Bronchial epithelial cell (primary cell): ENCODE results near the gene RHOF. TPM values are rescaled to one million over a fixed set of nuclear protein-coding genes. Genes with fewer than 3 reads are reported as not detected.

Experiments
- DNase-seq: peaks from one replicate; pipeline ENCODE4 v3.0.0-alpha.2; 2010; ENCODE audit warnings: low read depth
- FAIRE-seq: peaks from 2 replicates; lab custom pipeline; 2011; peaks lifted over from hg19 to GRCh38; lab: Jason Lieb, UNC
- H3K27me3 ChIP-seq: 2 replicates; pipeline ENCODE4 v1.5.1; 2011; ENCODE audit warnings: low read length; ENCODE audit not compliant: control insufficient read depth, insufficient read depth
- H3K36me3 ChIP-seq: 2 replicates; pipeline ENCODE4 v1.5.1; 2011; ENCODE audit warnings: low read length; ENCODE audit not compliant: control insufficient read depth, insufficient read depth
- H3K4me3 ChIP-seq: 2 replicates; pipeline ENCODE4 v1.5.1; 2011; ENCODE audit warnings: mild to moderate bottlenecking, low read depth, low read length, control low read depth
- CTCF ChIP-seq: IDR thresholded peaks from 2 replicates; pipeline ENCODE4 v1.5.1; 2011; ENCODE audit warnings: mild to moderate bottlenecking, moderate library complexity, low read length, control low read depth, inconsistent platforms; ENCODE audit not compliant: insufficient read depth, severe bottlenecking
- total RNA-seq: library from RNA; depleted of rRNA; stranded (reverse); fragments of >200 nt; gene quantifications from 2 replicates; pipeline ENCODE4 v1.2.1, GENCODE V29; 2014

The RHOF gene
- total RNA-seq, 1 donor from 2014 or later, result 15.5 TPM

GRCh38 chr12:121823101-121823726 is 29.7 kb upstream of the RHOF start:
- no peak for FAIRE-seq
- no peak for DNase-seq
- Histone ChIP-seq H3K4me3 (no peak overlapping the region), H3K36me3 (peaks cover 22% of the 10 kb centered on the region), H3K27me3 (no peaks in the 10 kb centered on the region)
- TF ChIP-seq CTCF, result no peak

- peaks cover 19% of the 10 kb centered on the region for H3K36me3 ChIP-seq
Measured at GRCh38 chr12:121822393-121823100, 29.1 kb upstream of the RHOF start.

GRCh38 chr12:121820056-121820455 is 26.6 kb upstream of the RHOF start:
- H3K4me3 ChIP-seq, result no peak overlapping the region
- peaks cover 29% of the 10 kb centered on the region for H3K36me3 ChIP-seq
- TF ChIP-seq CTCF, result no peak
- DNase-seq (no peak), FAIRE-seq (peak; percentile 23)
- H3K27me3 ChIP-seq, result no peaks in the 10 kb centered on the region

More at GRCh38 chr12:121822393-121823100, 29.1 kb upstream of the RHOF start:
- FAIRE-seq, result no peak
- DNase-seq, result no peak
- Histone ChIP-seq H3K4me3 (no peak overlapping the region), H3K27me3 (no peaks in the 10 kb centered on the region)
- no peak for TF ChIP-seq CTCF

- FAIRE-seq (no peak), DNase-seq (no peak)
- Histone ChIP-seq H3K4me3 (no peak overlapping the region), H3K27me3 (no peaks in the 10 kb centered on the region), H3K36me3 (peaks cover 33% of the 10 kb centered on the region)
- no peak for TF ChIP-seq CTCF
Measured at GRCh38 chr12:121819212-121819949, 25.9 kb upstream of the RHOF start.

- Histone ChIP-seq H3K4me3 (no peak overlapping the region), H3K27me3 (no peaks in the 10 kb centered on the region), H3K36me3 (peaks cover 30% of the 10 kb centered on the region)
- DNase-seq (no peak), FAIRE-seq (no peak)
- TF ChIP-seq CTCF, result no peak
Measured at GRCh38 chr12:121817648-121818043, 24.2 kb upstream of the RHOF start.
